GM12875 (cell line): ENCODE data around the gene CPPED1.

Source experiments
- H3K4me3 ChIP-seq: one replicate; pipeline ENCODE4 v1.5.1; 2011; ENCODE audit warnings: low read depth, low read length, control low read depth
- TF ChIP-seq, protein P1 (sequence below): IDR thresholded peaks from 2 replicates; pipeline ENCODE4 v1.5.1; 2011; ENCODE audit warnings: low read depth, mild to moderate bottlenecking, control low read depth, inconsistent platforms, low read length, moderate library complexity, borderline replicate concordance; ENCODE audit not compliant: insufficient read depth

The CPPED1 gene

DNA sequence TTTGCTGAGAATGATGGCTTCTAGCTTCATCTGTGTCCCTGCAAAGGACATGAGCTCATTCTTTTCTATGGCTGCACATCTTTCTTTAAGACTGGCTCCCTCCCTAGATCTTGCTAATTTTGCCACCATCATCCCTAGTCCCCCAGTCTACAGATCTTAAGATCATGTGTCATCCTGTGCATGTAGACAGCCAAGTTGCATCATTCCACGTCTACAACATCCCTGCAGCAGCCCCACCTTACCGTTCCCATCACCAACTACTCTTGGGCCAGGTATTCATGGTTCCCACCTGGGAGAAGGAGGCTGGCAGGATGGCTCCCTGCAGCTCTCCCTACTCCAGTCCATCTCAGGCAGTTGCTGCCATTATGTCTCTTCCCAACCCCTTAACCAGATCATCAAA, 12.3 kb downstream of the CPPED1 start:
- no peak overlapping the region for H3K4me3 ChIP-seq

DNA sequence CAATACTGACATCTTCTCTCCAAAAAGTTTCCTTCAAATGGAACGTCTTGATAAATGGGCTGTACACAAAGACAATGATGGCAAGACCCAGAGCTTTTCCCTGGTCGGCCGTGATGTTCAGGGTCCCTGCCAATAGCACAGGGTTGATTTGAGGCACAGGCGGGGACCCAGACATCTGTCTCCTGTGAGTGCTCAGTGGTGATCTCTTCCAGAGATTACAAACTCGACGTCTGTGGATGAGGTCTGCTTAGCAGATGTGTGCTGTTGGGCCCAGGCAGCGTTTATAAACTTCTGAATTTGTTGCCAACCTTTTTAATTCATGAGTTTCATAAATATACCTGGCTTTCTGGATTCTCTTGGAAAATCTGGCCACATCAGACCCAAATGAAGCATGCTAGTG, 14.9 kb downstream of the CPPED1 start:
- TF ChIP-seq, protein P1, sequence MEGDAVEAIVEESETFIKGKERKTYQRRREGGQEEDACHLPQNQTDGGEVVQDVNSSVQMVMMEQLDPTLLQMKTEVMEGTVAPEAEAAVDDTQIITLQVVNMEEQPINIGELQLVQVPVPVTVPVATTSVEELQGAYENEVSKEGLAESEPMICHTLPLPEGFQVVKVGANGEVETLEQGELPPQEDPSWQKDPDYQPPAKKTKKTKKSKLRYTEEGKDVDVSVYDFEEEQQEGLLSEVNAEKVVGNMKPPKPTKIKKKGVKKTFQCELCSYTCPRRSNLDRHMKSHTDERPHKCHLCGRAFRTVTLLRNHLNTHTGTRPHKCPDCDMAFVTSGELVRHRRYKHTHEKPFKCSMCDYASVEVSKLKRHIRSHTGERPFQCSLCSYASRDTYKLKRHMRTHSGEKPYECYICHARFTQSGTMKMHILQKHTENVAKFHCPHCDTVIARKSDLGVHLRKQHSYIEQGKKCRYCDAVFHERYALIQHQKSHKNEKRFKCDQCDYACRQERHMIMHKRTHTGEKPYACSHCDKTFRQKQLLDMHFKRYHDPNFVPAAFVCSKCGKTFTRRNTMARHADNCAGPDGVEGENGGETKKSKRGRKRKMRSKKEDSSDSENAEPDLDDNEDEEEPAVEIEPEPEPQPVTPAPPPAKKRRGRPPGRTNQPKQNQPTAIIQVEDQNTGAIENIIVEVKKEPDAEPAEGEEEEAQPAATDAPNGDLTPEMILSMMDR: no peak
- H3K4me3 ChIP-seq: no peak overlapping the region

More for the DNA sequence above, 12.3 kb downstream of the CPPED1 start:
- TF ChIP-seq, protein P1: no peak

DNA sequence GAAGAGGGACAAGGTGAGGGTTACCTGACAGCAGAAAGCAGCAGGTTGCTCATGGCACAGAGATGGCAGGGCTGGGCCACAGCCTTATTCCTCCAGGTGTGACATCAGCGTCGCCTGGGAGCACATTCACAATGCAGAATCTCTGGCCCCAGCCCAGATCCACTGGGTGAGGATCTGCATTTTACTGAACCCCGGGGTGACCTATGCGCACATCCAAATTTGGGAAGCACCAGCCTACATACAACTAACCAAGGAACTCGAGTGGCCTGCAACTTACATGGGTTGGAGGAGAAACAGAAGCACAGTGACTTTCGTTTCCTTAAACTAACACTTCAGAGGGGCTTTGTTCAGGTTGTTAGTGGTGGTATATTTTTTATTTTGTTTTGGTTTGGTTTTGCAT, 17.6 kb downstream of the CPPED1 start:
- TF ChIP-seq, protein P1: no peak
- no peak overlapping the region for H3K4me3 ChIP-seq

DNA sequence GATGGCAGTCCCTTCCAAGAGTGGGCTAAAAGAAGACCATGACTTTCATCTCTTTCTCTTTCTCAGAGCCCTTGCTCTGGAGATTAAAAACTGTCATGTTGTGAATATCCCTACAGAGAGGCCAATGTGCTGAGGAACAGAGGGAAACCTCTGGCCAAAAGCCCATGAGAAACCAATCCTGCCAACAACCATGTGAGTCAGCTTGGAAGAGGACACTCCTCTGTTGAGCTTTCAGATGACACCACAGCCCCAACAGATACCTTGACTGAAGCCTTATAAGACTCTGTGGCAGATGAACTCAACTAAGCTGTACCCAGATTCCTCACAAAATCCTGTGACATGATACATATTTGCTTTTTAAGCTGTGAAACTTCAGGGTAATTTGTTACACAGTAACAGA, 19.6 kb downstream of the CPPED1 start:
- TF ChIP-seq, protein P1: no peak
- no peak overlapping the region for H3K4me3 ChIP-seq

DNA sequence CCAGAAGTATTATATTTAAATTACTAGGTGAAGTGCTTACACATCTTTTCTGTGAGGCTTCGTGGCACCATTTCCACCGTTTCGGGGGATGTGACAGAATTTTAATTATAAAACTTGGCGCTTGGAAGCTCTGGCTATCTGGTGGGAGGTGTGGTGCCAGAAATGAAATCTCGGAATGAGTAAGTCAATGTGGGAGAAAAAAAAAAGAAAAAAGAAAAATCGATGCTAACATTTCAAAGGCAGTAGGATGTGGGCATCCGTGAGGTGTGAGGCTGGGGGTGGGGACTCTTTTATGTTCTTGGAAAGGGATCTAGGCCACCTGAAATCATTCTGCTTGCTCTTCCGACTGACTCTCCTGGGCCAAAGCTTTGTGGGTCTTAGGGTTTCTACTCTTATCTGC, 21.9 kb downstream of the CPPED1 start:
- H3K4me3 ChIP-seq: no peak overlapping the region
- TF ChIP-seq, protein P1: no peak

DNA sequence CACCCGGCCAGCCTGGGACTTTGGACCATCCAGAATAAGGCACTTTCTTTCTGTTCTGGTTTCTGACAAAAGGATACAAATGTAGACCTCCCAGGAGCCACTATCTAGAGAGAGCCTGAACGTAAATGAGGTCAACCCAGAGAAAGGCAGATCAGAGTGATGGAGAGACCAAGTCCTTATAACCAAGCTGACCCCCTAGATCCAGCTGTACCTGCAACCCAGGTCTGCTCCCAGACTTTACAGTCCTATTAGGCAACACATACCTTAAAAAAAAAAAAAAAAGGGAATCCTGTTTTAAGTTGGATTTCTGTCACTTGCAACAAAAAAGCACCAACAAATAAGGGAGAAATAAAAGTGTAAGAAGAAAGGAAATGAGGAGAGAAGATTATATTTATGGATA, 23.2 kb downstream of the CPPED1 start:
- H3K4me3 ChIP-seq: no peak overlapping the region
- TF ChIP-seq, protein P1: no peak

DNA sequence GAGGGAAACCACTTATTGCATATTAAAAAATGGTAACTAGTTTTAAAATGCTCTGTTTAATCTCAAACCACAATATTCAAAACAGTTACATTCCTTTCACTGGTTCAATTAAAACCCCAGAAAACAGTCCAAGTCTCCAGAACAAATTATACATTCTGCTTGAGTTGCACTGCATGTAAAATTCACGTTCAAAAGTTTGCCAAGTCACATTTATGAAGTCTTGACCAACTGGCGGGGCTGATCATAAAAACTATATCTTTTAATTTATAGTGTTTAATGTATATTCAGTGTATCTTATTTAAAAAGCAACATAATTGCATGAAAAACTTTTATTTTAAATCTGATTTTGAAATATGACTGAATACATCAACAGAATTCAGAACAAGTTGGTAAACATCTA, 25.0 kb downstream of the CPPED1 start:
- TF ChIP-seq, protein P1: no peak
- H3K4me3 ChIP-seq: no peak overlapping the region
